Upper lobe of right lung (tissue), 1 donor: ENCODE data around the gene BUB1. TPM values are rescaled to one million over a fixed set of nuclear protein-coding genes. Genes with fewer than 3 reads are reported as not detected.

ENCODE experiments used
- ATAC-seq: fragments of 200-7000 bp; cut with Tn5 transposase; one replicate; pipeline ENCODE4 v1.9.1; 2020; ENCODE audit warnings: mild to moderate bottlenecking, moderate library complexity
- DNase-seq: peaks from one replicate; pipeline ENCODE4 v3.0.0-alpha.2; 2020
- H3K27ac ChIP-seq: fragments of 200-600 bp; one replicate; pipeline ENCODE4 v1.8.0; 2022
- H3K27me3 ChIP-seq: fragments of 200-600 bp; one replicate; pipeline ENCODE4 v1.8.0; 2022; ENCODE audit warnings: mild to moderate bottlenecking
- H3K36me3 ChIP-seq: fragments of 200-600 bp; one replicate; pipeline ENCODE4 v1.8.0; 2022
- H3K4me1 ChIP-seq: fragments of 200-600 bp; one replicate; pipeline ENCODE4 v1.8.0; 2022
- H3K4me3 ChIP-seq: fragments of 200-600 bp; one replicate; pipeline ENCODE4 v1.8.0; 2022; ENCODE audit warnings: mild to moderate bottlenecking
- H3K9me3 ChIP-seq: fragments of 200-600 bp; one replicate; pipeline ENCODE4 v1.8.0; 2022
- CTCF ChIP-seq: fragments of 200-600 bp; IDR thresholded peaks from one replicate; pipeline ENCODE4 v1.8.0; 2022; ENCODE audit warnings: antibody characterized with exemption
- intact Hi-C: fragments of 100-400 bp; cut with DNase I; formaldehyde crosslinking; loops from one replicate; pipeline ENCODE4 v1.11.0; 2022
- total RNA-seq: library from RNA; stranded (reverse); fragmentation: NEBNext Ultra II Directional; extraction: Animal tissue kit (Norgen Biotek cat#: 25700); gene quantifications from one replicate; pipeline ENCODE4 v1.2.1, GENCODE V29; 2021
- donor health status: DM: no; HTN: yes; CAD: no; lungs with severe emphysema.

BUB1 gene
- total RNA-seq, 1 donor from 2014 or later = 2.4 TPM

- no peak for TF ChIP-seq CTCF
- Histone ChIP-seq H3K4me1 (peaks cover 18% of the 10 kb centered on the region), H3K9me3 (no peaks in the 10 kb centered on the region), H3K27ac (no peak overlapping the region), H3K27me3 (peaks cover 3% of the 10 kb centered on the region), H3K36me3 (no peaks in the 10 kb centered on the region), H3K4me3 (no peak overlapping the region)
- intact Hi-C loops = no loop called here
- ATAC-seq (peak; percentile 34), DNase-seq (no peak)
These were observed 36.8 kb upstream of the BUB1 start for GRCh38 chr2:110714452-110715224.

GRCh38 chr2:110713513-110714362 is 35.9 kb upstream of the BUB1 start:
- no peaks in the 10 kb centered on the region for H3K36me3 ChIP-seq
- H3K27ac ChIP-seq = no peak overlapping the region
- intact Hi-C loops = no loop called here
- H3K27me3 ChIP-seq = peaks cover 3% of the 10 kb centered on the region
- no peaks in the 10 kb centered on the region for H3K9me3 ChIP-seq
- no peak for DNase-seq
- H3K4me3 ChIP-seq = no peak overlapping the region
- H3K4me1 ChIP-seq = peaks cover 18% of the 10 kb centered on the region
- no peak for ATAC-seq
- TF ChIP-seq CTCF = no peak

GRCh38 chr2:110712737-110713136 is 34.9 kb upstream of the BUB1 start:
- Histone ChIP-seq H3K27me3 (peaks cover 3% of the 10 kb centered on the region), H3K36me3 (no peaks in the 10 kb centered on the region), H3K27ac (no peak overlapping the region), H3K4me1 (peaks cover 13% of the 10 kb centered on the region), H3K4me3 (no peak overlapping the region), H3K9me3 (no peaks in the 10 kb centered on the region)
- intact Hi-C loops = no loop called here
- no peak for TF ChIP-seq CTCF
- no peak for ATAC-seq
- DNase-seq = no peak

GRCh38 chr2:110708455-110708854 is 30.6 kb upstream of the BUB1 start:
- H3K27ac ChIP-seq = no peak overlapping the region
- H3K9me3 ChIP-seq = no peaks in the 10 kb centered on the region
- DNase-seq (no peak), ATAC-seq (no peak)
- H3K4me1 ChIP-seq = no peaks in the 10 kb centered on the region
- H3K36me3 ChIP-seq = no peaks in the 10 kb centered on the region
- TF ChIP-seq CTCF = no peak
- H3K27me3 ChIP-seq = peaks cover 3% of the 10 kb centered on the region
- no peak overlapping the region for H3K4me3 ChIP-seq
- intact Hi-C loops = no loop called here

- intact Hi-C loops = no loop called here
- DNase-seq = no peak
- no peaks in the 10 kb centered on the region for H3K4me1 ChIP-seq
- H3K27ac ChIP-seq = no peak overlapping the region
- no peak overlapping the region for H3K4me3 ChIP-seq
- H3K9me3 ChIP-seq = no peaks in the 10 kb centered on the region
- H3K36me3 ChIP-seq = no peaks in the 10 kb centered on the region
- peaks cover 3% of the 10 kb centered on the region for H3K27me3 ChIP-seq
- no peak for ATAC-seq
- no peak for TF ChIP-seq CTCF
These were observed 29.6 kb upstream of the BUB1 start for GRCh38 chr2:110707386-110707965.
